ENCODE measurements around the gene ATP5F1D.

Gene ATP5F1D

DNA sequence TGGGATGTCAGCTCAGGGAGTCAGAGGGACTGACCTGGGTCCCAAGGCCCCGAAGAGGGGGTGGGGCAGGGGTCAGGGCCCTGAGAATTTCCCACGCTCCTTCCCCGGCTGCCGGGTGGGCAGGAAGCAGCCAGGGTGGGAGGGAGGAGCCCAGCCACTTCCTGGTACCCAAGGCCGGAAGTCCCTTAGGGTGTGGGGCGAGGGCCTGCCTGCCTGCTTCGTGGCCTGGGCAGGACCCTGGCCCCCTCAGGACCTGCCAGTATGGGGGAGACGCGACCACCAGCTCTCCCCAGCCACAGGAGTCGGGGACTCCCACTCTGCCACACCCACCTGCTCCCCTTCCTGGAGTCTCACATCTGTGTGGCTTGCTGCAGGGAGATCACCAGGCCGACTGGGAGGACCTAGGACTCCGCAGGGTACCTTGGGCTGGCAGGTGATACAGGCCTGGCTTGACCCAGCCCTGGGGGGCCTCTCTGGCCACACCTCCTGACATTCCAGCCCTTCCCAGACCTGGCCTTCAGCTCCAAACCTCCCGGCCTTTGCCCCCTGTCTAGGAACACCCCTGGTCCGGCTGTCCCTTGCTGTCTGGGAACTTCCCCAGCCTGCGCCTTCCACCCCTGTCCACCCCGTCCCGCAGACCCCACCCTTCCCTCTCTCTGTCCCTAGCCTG, 17.8 kb downstream of the ATP5F1D start:
- no peak for DNase-seq (ENCODE audit: low read depth)

DNA sequence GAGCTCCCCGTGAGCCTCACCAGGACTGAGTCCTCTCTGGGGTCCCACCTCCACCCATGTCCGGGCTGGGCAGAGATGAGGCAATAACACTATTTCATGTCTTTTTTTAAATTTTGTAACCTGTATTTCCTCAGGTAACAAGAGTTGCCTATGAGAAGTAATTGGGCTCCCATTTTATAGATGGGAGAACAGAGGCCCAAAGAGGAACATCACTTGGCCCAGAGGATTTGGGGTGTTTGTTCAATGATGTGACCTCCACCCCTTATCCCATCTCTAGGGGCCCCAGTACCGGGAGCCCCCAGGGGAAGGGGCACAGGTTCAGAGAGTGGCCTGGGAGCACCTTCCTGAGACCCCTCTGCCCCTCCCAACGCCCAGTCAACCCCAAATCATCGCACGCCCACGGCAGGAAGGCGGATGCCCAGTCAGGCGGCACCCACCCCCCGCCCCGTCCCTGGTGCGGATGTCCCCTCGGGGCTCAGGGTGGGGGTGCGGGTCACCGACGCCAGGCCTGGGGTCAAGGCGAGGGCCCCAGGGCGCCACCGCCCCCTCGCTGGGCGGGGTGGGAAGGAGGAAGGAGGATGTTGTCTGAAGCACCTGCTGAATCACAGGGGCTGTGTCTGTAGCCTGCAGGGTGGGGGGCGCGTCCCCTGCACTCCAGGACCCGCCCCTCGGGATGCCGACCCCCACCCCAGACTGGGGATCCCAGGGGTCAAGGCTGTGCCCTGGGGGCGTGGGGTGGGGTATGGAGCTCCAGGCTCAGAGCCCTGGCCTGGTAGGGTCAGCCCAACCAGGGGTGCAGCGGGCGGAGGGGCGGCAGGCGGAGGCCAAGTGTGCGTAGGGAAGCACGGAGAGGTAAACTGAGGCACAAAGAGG, 18.6 kb downstream of the ATP5F1D start:
- DNase-seq (ENCODE audit: low read depth): no peak

DNA sequence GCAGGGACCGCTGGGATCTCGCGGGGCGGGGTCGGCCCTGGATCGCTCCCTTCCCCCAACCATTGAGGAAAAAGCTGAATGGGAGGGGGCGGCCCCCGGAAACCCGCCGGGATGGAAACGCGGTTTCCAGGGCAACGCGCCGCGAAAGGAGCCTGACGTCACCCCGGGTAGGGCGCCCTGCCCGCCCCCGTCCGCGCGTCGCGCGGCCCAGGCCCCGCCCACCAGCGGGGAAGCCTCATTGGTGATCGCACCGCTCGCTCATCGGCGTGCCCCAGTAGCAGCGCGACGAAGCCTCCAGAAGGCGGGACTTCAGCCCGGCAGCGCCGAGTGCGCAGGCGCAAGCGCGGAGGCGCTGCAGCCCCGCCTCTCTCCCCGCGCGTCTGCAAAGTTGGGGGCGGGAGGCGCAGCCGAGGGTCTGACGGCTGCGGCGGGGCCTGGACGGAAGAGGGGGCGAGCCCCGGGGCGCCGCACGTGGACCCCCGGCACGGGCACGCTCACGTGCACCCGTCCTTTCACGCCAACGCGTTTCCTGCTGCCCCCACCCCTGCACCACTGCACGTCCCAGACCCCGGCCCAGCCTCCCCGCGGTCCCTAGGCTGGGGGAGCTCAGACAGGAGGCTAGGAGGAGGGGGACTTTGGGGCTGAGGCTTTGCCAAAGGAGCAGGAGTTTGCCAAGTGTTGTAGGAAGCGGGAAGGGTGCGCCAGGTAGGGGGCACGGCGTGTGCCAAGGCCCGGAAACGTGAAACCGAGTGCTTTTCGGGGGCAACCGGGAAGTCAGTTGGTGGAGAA, 19.4 kb downstream of the ATP5F1D start:
- DNase-seq (ENCODE audit: low read depth): no peak

DNA sequence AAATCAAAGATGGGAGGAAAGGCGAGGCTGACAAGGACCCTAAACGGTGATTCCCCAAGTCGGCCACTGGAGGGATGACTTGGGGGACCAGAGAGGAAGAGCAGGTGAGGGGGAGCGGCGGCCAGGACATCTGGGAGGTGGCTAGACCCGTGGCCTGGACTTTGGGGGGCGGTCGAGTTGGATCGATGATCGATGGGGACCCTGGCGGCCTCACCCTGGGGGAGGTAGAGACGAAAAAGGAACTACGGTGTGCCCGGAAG, 19.9 kb downstream of the ATP5F1D start:
- DNase-seq (ENCODE audit: low read depth): no peak

DNA sequence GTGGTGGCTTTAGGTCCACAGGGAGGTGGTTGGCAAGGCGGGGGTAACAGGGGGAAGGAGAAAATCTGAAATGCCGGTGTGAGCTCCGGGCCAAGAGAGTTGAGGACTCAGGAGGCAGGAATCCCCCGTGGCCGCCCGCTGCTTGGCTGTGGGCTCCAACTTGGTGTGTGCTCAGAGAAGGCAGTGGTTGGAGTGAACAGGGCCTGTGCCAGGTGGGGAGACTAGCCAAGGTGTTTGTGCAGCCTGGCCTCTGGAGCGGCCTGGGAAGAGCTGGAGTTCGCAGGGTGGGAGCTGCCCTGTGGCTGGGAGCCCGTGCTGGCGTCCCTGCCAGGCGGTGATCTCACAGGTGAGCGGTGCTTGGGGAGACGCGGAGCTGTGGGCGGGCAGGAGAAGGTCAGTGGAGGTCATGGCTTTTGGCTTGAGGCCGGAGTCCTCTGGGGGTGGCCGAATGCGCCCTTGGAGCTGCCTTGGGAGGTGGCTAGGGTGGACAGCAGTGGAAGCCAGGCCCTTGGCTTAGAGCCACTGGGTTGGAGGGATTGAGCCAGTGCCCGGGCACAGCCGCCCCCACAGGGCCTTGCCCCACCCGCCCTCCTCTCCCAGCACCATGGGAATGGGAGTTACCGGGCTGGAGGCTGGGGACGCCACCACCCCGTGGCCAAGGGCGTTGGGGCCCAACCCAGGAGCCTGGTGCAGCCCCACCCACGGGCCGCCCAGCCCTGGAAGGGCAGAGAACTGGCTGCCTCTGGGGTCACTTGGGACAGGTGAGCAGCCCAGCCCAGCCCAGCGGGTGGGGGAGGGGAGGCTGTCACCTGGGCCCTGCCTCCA, 20.5 kb downstream of the ATP5F1D start:
- no peak for DNase-seq (ENCODE audit: low read depth)

DNA sequence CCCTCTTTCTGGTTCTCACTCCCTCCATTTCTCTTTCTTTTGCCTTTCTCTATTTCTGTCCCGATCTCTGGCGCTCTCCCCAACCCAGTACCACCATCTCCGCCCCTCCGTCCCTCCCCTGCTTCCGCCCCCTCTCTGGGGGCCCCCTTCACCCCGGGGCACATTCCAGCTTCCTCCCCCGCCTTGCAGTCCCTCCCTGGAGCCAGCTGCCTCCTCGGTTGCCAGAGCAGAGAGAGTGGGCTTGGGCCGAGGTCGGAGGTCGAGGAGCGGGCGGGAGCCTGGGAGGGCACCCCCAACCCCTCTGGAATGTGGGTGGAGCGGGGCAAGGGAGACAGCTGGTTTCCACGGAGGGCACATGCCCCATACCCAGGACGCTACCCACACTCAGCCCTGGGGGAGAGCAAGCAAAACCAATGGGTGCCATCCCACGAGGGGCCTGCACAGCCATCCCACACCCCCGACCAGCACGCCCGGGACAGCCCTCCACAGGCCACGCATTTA, 21.1 kb downstream of the ATP5F1D start:
- DNase-seq (ENCODE audit: low read depth): no peak

DNA sequence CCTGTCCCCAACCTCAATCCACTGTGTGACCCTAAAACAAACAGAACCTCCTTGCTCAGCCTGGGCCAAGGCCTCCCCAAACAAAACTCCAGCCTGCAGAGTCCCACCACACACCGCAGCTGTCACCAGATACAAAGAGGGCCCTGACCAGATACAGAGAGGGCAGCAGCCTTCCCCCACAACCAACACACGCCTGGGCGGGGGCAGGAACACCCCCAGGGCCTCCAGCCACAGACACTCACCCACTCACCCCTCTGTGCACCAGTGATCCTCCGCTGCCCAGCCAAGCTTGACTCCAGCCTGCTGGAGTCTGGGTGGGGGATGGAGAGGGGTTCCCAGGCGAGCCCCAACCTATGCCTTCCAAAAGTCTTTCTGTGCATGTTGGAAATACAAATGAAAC, 21.6 kb downstream of the ATP5F1D start:
- no peak for DNase-seq (ENCODE audit: low read depth)

DNA sequence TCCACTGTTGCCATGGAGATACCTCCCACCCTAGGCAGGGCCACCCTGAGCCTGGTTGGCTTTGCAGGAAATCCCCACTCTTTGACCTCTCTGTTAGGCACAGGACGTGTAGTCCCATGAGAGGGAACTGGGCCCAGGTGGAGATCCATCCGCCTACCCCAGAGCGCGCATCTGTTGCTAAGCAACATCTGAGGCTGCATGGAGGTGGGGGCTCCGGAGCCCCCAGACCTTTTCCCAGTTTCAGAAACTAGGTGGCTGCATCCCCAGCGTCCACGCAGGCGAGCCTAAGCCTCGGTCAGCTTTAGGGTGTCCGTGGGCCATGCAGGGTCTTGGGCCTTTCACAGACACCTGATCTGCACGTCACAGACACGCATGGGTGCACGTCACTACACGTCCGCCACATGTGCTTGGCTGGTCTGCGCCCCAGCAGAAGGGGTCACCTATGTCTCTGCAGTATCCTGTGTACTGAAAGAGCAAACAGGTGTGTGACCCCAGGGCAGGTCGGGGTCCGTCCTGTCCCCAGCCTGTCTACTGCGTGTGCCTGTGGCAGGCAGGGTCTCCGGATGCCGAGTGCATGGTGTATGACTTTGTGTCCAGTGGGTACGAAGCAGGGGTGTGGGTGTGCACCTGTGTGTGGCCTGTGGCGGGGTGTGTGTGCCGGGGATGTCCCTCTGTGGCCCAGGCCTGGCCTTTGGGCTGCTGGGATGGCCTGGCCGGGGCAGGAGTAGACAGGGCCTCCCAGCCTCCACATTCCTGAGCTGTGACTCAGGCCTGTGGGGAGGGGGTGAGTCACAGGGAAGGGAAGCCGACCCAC, 23.5 kb downstream of the ATP5F1D start:
- no peak for DNase-seq (ENCODE audit: low read depth)

DNA sequence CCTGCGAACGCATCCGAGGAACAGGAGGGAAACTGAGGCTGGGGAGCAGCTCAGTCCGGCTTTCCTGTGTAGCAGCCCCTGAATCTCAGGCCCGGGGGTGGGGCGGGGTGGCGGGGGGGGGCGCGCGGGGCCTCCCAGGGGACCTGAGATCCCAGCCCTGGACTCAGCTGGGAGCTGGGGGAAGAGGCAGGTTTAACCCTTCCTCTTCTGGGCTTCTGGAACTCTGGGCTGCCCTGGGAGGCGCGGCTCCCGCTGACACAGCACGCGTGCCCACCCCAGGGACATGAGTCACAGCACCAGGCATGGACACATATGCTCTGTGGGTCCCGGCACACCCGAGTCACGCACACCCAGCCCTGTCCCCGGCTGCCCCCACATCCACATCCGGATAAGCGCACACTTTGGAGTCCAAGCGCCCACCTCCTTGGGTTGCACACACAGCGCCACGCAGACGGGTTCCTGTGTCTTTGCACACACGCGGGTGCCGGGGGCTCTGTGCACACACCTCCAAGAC, 24.1 kb downstream of the ATP5F1D start:
- no peak for DNase-seq (ENCODE audit: low read depth)

DNA sequence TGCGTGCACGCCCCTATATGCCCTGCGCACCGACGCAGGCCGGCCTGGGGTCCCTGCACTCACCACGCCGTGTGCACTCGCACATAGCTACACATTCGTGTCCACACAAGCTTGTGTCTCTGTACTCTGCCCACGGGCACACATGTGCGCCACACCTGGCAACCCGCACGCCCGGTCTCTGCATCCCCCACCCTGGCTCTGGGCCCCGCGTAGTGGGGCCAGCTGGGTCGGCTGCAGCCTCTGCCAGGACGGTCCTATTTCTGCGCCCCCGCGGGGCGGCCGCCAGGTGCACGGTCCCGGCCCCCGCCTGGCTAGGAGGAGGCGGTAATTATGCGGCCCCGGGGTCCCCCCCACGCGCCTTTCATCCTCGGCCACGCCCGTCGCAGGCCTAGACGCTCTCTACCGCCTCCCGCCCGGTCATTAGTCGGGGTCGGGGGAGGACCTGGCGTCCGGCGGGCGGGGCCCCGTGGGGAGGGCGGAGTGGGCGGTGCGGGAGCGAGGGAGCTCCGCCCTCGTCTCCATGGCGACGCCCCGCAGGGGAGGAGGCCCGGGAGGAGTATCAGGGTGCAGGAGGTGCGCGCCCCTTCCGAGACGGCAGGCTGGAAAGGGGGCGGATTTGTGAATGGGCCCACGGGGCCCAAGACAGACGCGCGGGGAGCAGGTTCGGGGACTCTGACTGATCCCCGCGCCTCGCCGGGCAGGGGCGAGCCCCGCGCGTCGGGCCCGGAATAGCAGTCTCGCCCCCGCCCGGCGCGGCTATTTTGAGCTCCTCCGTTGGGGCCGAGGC, 24.8 kb downstream of the ATP5F1D start:
- DNase-seq (ENCODE audit: low read depth): no peak

DNA sequence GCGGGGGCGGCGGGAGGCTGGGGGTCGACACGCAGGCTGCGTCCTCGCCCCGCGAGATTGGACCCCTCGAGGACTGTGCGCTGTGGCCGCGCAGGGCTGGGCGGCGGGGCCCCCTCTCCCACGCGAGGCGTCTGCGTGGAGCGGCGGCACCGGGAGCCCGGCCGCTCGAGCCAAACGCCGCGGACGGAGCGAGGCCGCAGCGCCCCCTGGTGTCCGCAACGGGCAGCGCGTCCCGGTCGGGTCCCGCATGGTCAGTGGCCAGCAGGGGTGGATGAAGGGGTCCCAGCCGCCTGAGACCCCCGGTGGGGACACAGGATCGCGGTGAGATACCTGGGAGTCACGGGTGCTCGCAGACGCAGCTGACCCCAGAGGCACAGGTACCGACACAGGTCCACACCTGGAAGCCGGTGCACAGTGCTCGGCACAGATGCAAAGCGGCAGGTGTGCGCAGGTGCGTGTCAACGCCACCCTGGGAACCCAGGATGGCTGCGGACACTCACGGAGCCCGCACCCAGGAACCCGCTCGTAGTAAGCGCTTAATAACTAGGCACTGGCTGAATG, 25.4 kb downstream of the ATP5F1D start:
- DNase-seq (ENCODE audit: low read depth): no peak

DNA sequence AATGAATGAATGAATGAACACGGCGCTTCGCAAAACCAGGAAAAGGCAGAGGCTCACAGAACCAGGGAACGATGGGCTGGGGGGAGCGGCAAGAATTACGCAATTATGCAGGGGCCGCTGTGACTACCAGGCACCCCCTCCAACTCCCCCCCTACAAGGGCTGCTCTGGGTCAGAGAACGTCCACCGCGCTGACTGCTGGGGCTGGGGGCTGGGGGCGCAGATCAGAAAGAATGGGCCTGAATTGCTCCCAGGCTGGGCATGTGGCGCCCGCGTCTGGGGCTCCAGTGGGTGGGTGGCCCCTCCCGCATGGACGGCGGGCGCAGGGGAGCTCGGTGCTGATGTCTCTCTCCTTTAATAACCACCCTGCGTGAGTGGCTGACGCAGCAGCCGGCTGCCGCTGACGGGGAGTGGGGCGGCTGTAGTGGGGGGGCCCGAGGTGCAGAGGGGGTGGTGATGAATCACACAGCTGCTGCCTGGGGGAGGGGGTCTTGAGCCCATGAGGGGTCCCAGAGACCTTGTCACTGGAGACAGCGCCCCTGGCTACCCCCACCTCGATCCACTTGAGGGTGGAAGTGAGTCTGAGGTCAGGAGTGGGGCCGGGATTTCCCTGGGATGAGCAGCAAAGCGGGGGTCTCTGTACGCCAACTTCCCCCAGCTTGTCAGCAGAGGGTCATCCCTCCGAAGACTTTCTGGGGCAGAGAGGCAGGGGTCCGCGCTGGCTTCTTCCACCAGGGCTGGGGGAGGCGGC, 26.1 kb downstream of the ATP5F1D start:
- no peak for DNase-seq (ENCODE audit: low read depth)

DNA sequence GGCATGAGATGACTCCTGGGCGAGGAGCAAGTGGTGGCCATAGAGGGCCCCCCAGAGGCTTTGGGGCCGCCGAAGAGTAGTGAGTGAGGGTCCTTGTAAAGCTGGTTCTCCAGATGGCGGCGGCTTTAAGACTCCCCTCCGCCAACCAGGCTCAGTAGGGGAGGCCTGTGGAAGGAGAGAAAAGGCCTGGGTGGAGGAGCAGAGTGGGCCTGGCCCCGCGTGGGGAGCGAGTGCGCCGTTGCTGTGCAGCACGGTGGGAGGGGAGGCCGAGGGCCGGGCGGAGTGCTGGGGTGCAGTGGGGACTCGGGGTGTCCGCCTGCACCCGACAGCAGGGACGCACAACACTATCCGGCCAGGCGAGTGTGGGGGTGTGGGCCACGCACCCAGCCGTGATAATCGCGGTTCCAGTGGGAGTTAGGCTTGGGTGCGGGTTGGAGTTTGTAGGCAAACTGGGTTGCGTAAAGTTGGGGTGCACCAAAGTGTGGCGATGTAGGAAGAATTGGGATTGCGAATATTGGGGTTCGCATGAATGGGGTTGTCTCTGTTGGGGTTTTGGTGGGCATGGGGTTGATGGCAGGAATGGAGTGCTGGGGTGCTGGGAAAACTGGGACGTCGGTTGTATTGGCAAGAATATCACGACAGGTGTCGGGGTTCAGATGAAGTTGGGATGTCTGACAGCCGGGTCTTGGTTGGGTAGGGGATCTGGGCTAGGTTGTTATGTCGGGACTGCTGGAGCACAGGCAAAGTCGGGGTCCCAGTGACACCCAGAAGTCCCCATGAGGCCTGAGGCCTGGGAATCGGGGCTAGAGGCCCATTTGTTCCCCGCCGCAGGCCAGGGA, 26.9 kb downstream of the ATP5F1D start:
- no peak for DNase-seq (ENCODE audit: low read depth)

DNA sequence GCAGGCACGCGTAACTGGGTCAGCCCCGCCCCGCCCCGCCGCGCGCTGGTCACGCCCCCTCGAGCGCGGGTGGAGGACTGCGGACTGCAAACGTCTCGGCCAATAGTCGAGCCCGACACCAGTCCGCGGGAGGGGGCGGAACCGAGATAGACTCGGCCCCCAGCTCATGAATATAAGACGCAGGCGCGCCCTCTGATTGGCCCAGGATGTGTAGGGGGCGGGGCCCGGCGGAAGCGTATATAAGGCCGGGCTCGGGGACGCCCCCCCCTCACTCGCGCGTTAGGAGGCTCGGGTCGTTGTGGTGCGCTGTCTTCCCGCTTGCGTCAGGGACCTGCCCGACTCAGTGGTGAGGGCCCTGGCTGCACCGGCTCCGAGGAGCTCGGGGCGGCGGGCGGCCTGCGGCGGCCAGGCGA, 27.5 kb downstream of the ATP5F1D start, which contains the start of gene CIRBP:
Gene CIRBP (plus strand): TSS at position 268 of the 413 bp plus-strand sequence. CDS start 1,602 bp downstream, outside the sequence.
- DNase-seq (ENCODE audit: low read depth): no peak

DNA sequence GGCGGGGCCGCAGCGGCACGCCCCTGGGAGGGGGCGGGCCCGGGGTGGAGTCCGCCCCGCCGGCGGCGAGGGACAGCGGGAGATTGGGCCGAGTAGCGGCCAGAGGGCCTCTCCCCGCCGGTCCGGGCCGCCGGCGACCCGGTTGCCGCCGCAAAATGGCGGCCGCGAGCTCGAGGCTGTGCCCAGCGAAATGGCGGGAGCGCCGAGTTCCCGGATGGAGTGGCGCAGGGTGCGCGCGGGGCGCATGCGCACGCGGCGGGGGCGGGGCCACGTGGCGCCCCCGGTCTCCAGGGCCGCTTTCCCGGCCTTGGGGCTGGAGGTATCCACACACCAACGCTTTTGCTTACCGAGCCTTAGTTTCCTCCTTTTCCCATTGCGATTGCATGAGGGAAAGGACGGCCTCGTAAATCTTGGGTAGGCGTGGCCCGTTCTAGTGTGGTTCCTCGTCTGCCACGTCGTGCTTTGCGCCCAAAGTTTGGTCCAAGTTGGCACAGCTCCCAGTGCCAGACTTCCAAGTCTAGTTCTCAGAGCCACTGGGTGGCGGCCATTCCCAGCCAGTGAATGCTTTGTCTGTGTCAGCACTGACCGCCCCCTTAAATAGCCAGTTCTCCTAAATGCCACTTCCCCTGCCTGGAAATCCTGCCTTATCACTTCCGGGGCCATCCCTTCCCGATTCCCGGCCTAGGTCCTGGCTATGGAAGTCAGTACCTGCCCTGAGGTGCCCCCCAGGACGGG, 28.1 kb downstream of the ATP5F1D start:
- no peak for DNase-seq (ENCODE audit: low read depth)

DNA sequence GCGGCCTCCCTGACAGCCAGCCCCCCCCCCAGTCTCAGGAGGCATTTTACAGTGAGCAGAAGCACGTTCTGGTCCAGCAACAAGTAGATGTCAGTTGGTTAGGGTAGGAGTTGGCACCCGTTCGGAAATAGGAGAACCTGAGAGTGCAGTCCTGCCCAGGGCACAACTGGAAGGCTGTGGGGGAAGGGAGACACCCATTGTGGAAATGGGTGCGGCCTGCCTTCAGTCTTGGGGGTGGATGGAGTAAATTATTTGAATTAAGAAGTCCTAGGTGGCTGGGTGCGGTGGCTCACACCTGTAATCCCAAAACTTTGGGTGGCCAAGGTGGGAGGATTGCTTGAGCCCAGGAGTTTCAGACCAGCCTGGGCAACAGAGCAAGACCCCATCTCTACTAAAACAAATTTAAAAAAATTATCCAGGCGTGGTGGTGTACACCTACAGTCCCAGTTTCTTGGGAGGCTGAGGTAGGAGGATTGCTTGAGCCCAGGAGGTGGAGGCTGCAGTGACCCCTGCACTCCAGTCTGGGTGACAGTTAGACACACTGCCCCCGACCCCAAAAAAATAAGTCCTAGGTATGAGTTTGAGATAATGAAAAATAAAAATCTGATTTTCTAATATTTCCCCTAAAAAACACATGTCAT, 28.8 kb downstream of the ATP5F1D start:
- no peak for DNase-seq (ENCODE audit: low read depth)
